ENCODE data around the gene FCHO1.
A peak's percentile ranks its signal among the peaks of the same experiment; 100 is the strongest.

Gene FCHO1

DNA sequence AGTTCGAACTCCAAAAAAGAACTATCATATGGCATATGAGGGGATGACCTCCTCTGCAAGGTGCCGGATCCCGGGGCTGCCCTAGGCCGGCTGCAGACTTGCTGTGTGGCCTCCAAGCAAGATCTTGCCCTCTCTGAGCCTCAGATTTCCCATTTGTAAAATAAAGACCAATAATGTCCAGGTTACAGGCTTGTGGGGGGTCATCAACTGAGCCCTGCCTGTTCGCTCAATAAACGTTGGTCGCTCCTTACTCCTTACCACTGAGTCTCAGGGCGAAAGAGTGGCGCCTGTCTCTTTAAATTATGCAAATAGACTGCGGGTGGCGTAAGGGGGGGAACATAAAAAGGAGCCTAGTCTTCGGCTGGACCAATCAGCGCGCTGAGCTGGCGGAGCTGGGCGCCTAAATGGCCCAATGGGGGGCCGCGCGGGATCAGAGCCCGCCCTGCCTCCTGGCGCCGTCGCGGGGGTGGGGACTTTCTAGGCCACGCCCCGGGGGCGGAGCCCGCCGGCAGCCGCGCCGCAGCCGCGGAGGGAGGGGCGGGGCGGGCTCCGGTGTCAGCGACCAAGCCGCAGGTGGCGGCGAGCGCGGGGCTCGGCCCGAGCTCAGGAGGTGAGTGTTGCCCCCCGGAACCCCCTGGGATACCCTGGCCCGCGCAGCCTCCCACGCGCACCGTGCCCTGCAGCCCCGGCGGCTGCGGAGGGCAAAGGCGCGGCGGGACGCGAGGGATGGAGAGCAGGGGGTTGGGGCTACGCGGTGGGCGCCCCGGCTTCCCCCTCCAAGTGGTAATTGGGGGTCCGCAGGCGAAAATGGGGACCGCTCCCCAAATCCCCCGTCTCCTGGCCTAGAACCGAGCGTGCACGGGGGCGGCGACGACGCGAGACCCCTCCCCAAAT, 3.8 kb upstream of the FCHO1 start:
- TF ChIP-seq EZH2phosphoT487 (IDR thresholded peaks at IDR 0.05; ENCODE audit: borderline replicate concordance, low read length), result no peak
- no peak for TF ChIP-seq CTCF (IDR thresholded peaks at IDR 0.05; ENCODE audit: low read depth, low read length, poor library complexity, severe bottlenecking)
- Histone ChIP-seq H3K27ac (ENCODE audit: low read depth, low read length) (no peak overlapping the region), H3F3A (ENCODE audit: control insufficient read depth, insufficient read depth) (peaks cover 19% of the 10 kb centered on the region), H3K36me3 (ENCODE audit: control insufficient read depth, low read length) (peaks cover 6% of the 10 kb centered on the region), H3K9me3 (ENCODE audit: control insufficient read depth, insufficient read depth, low read length) (no peaks in the 10 kb centered on the region), H3K4me2 (ENCODE audit: low read length) (peak overlapping the region; percentile 87), H3K9me2 (replicated peaks; ENCODE audit: control insufficient read depth, low read length) (no peaks in the 10 kb centered on the region), H4K20me1 (ENCODE audit: control insufficient read depth, insufficient read depth, low read depth, low read length) (no peaks in the 10 kb centered on the region), H3K4me3 (ENCODE audit: low read length) (peak overlapping the region; percentile 83), H3K4me1 (ENCODE audit: control insufficient read depth, low read length) (peaks cover 55% of the 10 kb centered on the region), H3K27me3 (ENCODE audit: control insufficient read depth, low read length) (no peaks in the 10 kb centered on the region), H3K79me2 (ENCODE audit: control insufficient read depth, low read length) (peaks cover 30% of the 10 kb centered on the region)

- Histone ChIP-seq H3K27ac (ENCODE audit: low read depth, low read length) (no peak overlapping the region), H3K27me3 (ENCODE audit: control insufficient read depth, low read length) (no peaks in the 10 kb centered on the region), H3K4me1 (ENCODE audit: control insufficient read depth, low read length) (peaks cover 64% of the 10 kb centered on the region), H4K20me1 (ENCODE audit: control insufficient read depth, insufficient read depth, low read depth, low read length) (0 out of 2 replicates have a peak, but pooled peaks cover 2% of the 10 kb centered on the region), H3K4me2 (ENCODE audit: low read length) (peak overlapping the region; percentile 94), H3F3A (ENCODE audit: control insufficient read depth, insufficient read depth) (peaks cover 29% of the 10 kb centered on the region), H3K4me3 (ENCODE audit: low read length) (peak overlapping the region; percentile 97), H3K36me3 (ENCODE audit: control insufficient read depth, low read length) (peaks cover 15% of the 10 kb centered on the region), H3K79me2 (ENCODE audit: control insufficient read depth, low read length) (peaks cover 43% of the 10 kb centered on the region), H3K9me2 (replicated peaks; ENCODE audit: control insufficient read depth, low read length) (no peaks in the 10 kb centered on the region), H3K9me3 (ENCODE audit: control insufficient read depth, insufficient read depth, low read length) (no peaks in the 10 kb centered on the region)
- TF ChIP-seq EZH2phosphoT487 (IDR thresholded peaks at IDR 0.05; ENCODE audit: borderline replicate concordance, low read length), result no peak
- no peak for TF ChIP-seq CTCF (IDR thresholded peaks at IDR 0.05; ENCODE audit: low read depth, low read length, poor library complexity, severe bottlenecking)
Observed at GRCh38 chr19:17748884-17749638, 2.2 kb upstream of the FCHO1 start.

DNA sequence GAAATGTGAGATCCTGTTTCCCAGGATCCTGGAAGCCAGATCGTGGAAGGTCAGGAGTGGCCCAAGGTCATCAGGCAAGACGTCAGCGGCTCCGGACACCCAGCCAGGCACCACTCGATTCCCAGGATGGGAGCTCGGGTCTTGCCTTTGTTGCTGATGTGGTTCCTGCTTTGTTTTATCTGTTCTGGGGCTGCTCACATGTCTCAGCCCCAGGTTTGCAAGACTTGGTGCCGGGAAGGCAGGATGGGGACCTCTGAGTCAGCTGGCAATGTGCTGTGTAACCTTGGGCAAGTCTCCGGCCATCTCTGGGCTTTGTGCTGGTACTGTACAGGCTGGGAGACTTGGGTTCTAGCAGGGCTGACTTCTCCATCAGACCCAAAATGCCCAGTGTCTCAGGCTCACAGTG, 1.4 kb upstream of the FCHO1 start:
- H3K4me2 ChIP-seq (ENCODE audit: low read length), result peak overlapping the region; percentile 94
- H4K20me1 ChIP-seq (ENCODE audit: control insufficient read depth, insufficient read depth, low read depth, low read length), result 0 out of 2 replicates have a peak, but pooled peaks cover 7% of the 10 kb centered on the region
- TF ChIP-seq CTCF (IDR thresholded peaks at IDR 0.05; ENCODE audit: low read depth, low read length, poor library complexity, severe bottlenecking), result no peak
- no peak for TF ChIP-seq EZH2phosphoT487 (IDR thresholded peaks at IDR 0.05; ENCODE audit: borderline replicate concordance, low read length)
- H3K4me1 ChIP-seq (ENCODE audit: control insufficient read depth, low read length), result peaks cover 72% of the 10 kb centered on the region
- no peaks in the 10 kb centered on the region for H3K9me3 ChIP-seq (ENCODE audit: control insufficient read depth, insufficient read depth, low read length)
- H3K4me3 ChIP-seq (ENCODE audit: low read length), result peak overlapping the region; percentile 97
- no peaks in the 10 kb centered on the region for H3K27me3 ChIP-seq (ENCODE audit: control insufficient read depth, low read length)
- H3F3A ChIP-seq (ENCODE audit: control insufficient read depth, insufficient read depth), result peaks cover 34% of the 10 kb centered on the region
- no peaks in the 10 kb centered on the region for H3K9me2 ChIP-seq (replicated peaks; ENCODE audit: control insufficient read depth, low read length)
- peaks cover 49% of the 10 kb centered on the region for H3K79me2 ChIP-seq (ENCODE audit: control insufficient read depth, low read length)
- peak overlapping the region; percentile 94 for H3K27ac ChIP-seq (ENCODE audit: low read depth, low read length)
- peaks cover 23% of the 10 kb centered on the region for H3K36me3 ChIP-seq (ENCODE audit: control insufficient read depth, low read length)
